H1 (cell line): Measurements from ENCODE around the gene RIC8A. TPM values are rescaled to one million over a fixed set of nuclear protein-coding genes. Genes with fewer than 3 reads are reported as not detected.

Experiments used
- CTCF ChIA-PET: fragments of 300-600 bp; sonication (Branson Sonifier 250); formaldehyde crosslinking; loops from one replicate; lab custom pipeline; 2021; ENCODE audit not compliant: partially characterized antibody; lab: Charles Lee
- POLR2A ChIA-PET: fragments of 300-600 bp; sonication (Branson Sonifier 250); formaldehyde crosslinking; loops from one replicate; lab custom pipeline; 2021; ENCODE audit warnings: inconsistent platforms; ENCODE audit not compliant: partially characterized antibody; lab: Charles Lee
- DNase-seq, 2 experiments: peaks; one replicate each; pipeline versions ENCODE4 v3.0.0 to v3.0.0-alpha.2; 2010 to 2022; ENCODE audit warnings: low spot score in 2 of 2, low read depth in 1 of 2, mixed read lengths in 1 of 2
- FAIRE-seq: peaks from 2 replicates; lab custom pipeline; 2011; peaks lifted over from hg19 to GRCh38; lab: Jason Lieb, UNC
- H2AFZ ChIP-seq: 2 replicates; pipeline ENCODE4 v1.8.1; 2012; ENCODE audit warnings: low read length, inconsistent platforms
- H2AK5ac ChIP-seq: 2 replicates; pipeline ENCODE4 v1.6.1; 2013; ENCODE audit warnings: low read depth, low read length
- H2BK120ac ChIP-seq: replicated peaks from 2 replicates; pipeline ENCODE3; 2013; ENCODE audit warnings: low read depth, low read length, inconsistent platforms
- H2BK12ac ChIP-seq: 2 replicates; pipeline ENCODE4 v1.6.1; 2013; ENCODE audit warnings: low read depth, low read length
- H2BK15ac ChIP-seq: 2 replicates; pipeline ENCODE4 v1.6.1; 2013; ENCODE audit warnings: low read length
- H2BK20ac ChIP-seq: 2 replicates; pipeline ENCODE4 v1.6.1; 2013; ENCODE audit warnings: low read length
- H2BK5ac ChIP-seq: 2 replicates; pipeline ENCODE4 v1.6.1; 2013; ENCODE audit warnings: low read depth, low read length
- H3K14ac ChIP-seq: 2 replicates; pipeline ENCODE4 v1.6.1; 2013; ENCODE audit warnings: inconsistent platforms; ENCODE audit not compliant: insufficient read length
- H3K18ac ChIP-seq: 2 replicates; pipeline ENCODE4 v1.6.1; 2013; ENCODE audit warnings: low read length; ENCODE audit errors: extremely low read depth
- H3K23ac ChIP-seq: 2 replicates; pipeline ENCODE4 v1.6.1; 2013; ENCODE audit warnings: inconsistent platforms; ENCODE audit not compliant: insufficient read length
- H3K23me2 ChIP-seq: 2 replicates; pipeline ENCODE4 v1.6.1; 2013; ENCODE audit warnings: low read depth, low read length
- H3K27ac ChIP-seq: 2 replicates; pipeline ENCODE4 v1.6.1; 2011; ENCODE audit warnings: low read depth, low read length, inconsistent platforms
- H3K27me3 ChIP-seq, 4 experiments: replicated peaks in 1 of 4; 1 replicate in 1 of 4; 2 replicates in 3 of 4; pipeline versions ENCODE4 v1.6.1 to v1.8.1; 2011 to 2013; ENCODE audit warnings: low read length in 3 of 4, mild to moderate bottlenecking in 3 of 4, inconsistent platforms in 2 of 4, mixed read lengths in 2 of 4, moderate library complexity in 1 of 4; ENCODE audit not compliant: control insufficient read depth in 3 of 4, insufficient read depth in 3 of 4; ENCODE audit errors: extremely low read depth in 1 of 4
- H3K36me3 ChIP-seq, 4 experiments: 2 replicates each; pipeline versions ENCODE4 v1.6.1 to v1.8.1; 2011 to 2013; ENCODE audit warnings: mild to moderate bottlenecking in 4 of 4, low read length in 3 of 4, moderate library complexity in 2 of 4, control low read depth in 1 of 4, inconsistent platforms in 1 of 4; ENCODE audit not compliant: insufficient read depth in 4 of 4, control insufficient read depth in 2 of 4
- H3K4ac ChIP-seq: replicated peaks from 2 replicates; pipeline ENCODE3; 2013; ENCODE audit warnings: low read length, low read depth, mixed read lengths, inconsistent platforms; ENCODE audit not compliant: insufficient read length
- H3K4me1 ChIP-seq, 4 experiments: replicated peaks in 1 of 4; 1 replicate in 1 of 4; 2 replicates in 3 of 4; pipeline versions ENCODE4 v1.6.1 to v1.8.1; 2011 to 2013; ENCODE audit warnings: low read length in 3 of 4, inconsistent platforms in 2 of 4, mixed read lengths in 1 of 4; ENCODE audit not compliant: insufficient read depth in 4 of 4, control insufficient read depth in 3 of 4
- H3K4me2 ChIP-seq, 2 experiments: 2 replicates each; pipeline versions ENCODE4 v1.6.1 to v1.8.1; 2011 to 2013; ENCODE audit warnings: low read depth in 2 of 2, low read length in 2 of 2, control low read depth in 1 of 2, inconsistent platforms in 1 of 2, mild to moderate bottlenecking in 1 of 2; ENCODE audit not compliant: insufficient read depth in 1 of 2
- H3K4me3 ChIP-seq, 4 experiments: fragments of 200-600, 300-600 bp in 1 of 4; sonication (generic), shearing (Covaris generic), sonication (Bioruptor Twin) in 1 of 4; 2 replicates each; pipeline versions ENCODE4 v1.5.1 to v1.8.1; 2011 to 2016; ENCODE audit warnings: low read length in 4 of 4, low read depth in 3 of 4, control low read depth in 2 of 4, inconsistent platforms in 2 of 4, mild to moderate bottlenecking in 2 of 4, mixed read lengths in 1 of 4, moderate library complexity in 1 of 4; ENCODE audit not compliant: insufficient read depth in 2 of 4; ENCODE audit errors: extremely low read depth in 1 of 4
- H3K56ac ChIP-seq: replicated peaks from 2 replicates; pipeline ENCODE3; 2013; ENCODE audit warnings: low read depth, mild to moderate bottlenecking, mixed read lengths, low read length, inconsistent platforms; ENCODE audit not compliant: insufficient read length
- H3K79me1 ChIP-seq: 2 replicates; pipeline ENCODE4 v1.6.1; 2013; ENCODE audit warnings: low read depth, low read length, control low read depth
- H3K79me2 ChIP-seq, 2 experiments: 2 replicates each; pipeline versions ENCODE4 v1.6.1 to v1.8.1; 2012 to 2013; ENCODE audit warnings: low read length in 2 of 2, mild to moderate bottlenecking in 2 of 2, inconsistent platforms in 1 of 2; ENCODE audit not compliant: insufficient read depth in 2 of 2, control insufficient read depth in 1 of 2
- H3K9ac ChIP-seq, 4 experiments: replicated peaks in 1 of 4; 1 replicate in 1 of 4; 2 replicates in 3 of 4; pipeline versions ENCODE4 v1.6.1 to v1.8.1; 2011 to 2013; ENCODE audit warnings: low read depth in 3 of 4, low read length in 3 of 4, control low read depth in 2 of 4, mild to moderate bottlenecking in 2 of 4, moderate library complexity in 2 of 4, inconsistent platforms in 1 of 4; ENCODE audit errors: extremely low read depth in 1 of 4
- H3K9me3 ChIP-seq, 2 experiments: 2 replicates each; pipeline versions ENCODE4 v1.6.1 to v1.8.1; 2012 to 2013; ENCODE audit warnings: mild to moderate bottlenecking in 2 of 2, moderate library complexity in 2 of 2, control low read depth in 1 of 2, inconsistent platforms in 1 of 2, low read depth in 1 of 2, low read length in 1 of 2, mixed read lengths in 1 of 2; ENCODE audit not compliant: insufficient read depth in 2 of 2
- H4K20me1 ChIP-seq, 2 experiments: replicated peaks in 1 of 2; 2 replicates each; pipeline versions ENCODE3 to v1.8.1; 2011 to 2013; ENCODE audit warnings: inconsistent platforms in 2 of 2, low read length in 2 of 2, mild to moderate bottlenecking in 1 of 2; ENCODE audit not compliant: insufficient read depth in 2 of 2, control insufficient read depth in 1 of 2
- H4K5ac ChIP-seq: 2 replicates; pipeline ENCODE4 v1.6.1; 2013; ENCODE audit warnings: low read length, low read depth, mixed read lengths, inconsistent platforms; ENCODE audit not compliant: insufficient read length
- H4K8ac ChIP-seq: 2 replicates; pipeline ENCODE4 v1.8.0; 2013; ENCODE audit warnings: mild to moderate bottlenecking, moderate library complexity, low read length, inconsistent platforms; ENCODE audit not compliant: insufficient read depth; ENCODE audit errors: extremely low read depth
- H4K91ac ChIP-seq: replicated peaks from 2 replicates; pipeline ENCODE3; 2013; ENCODE audit warnings: low read length, mixed read lengths, inconsistent platforms; ENCODE audit not compliant: insufficient read length
- BCL11A ChIP-seq, 2 experiments: IDR thresholded peaks; one replicate each; pipeline ENCODE4 v1.6.1; 2011; ENCODE audit warnings: low read depth in 2 of 2, low read length in 2 of 2, mild to moderate bottlenecking in 2 of 2
- CREB1 ChIP-seq: IDR thresholded peaks from 2 replicates; pipeline ENCODE4 v1.6.1; 2012; ENCODE audit warnings: inconsistent platforms
- EZH2 ChIP-seq: fragments of 200-600 bp; sonication (generic); IDR thresholded peaks from 2 replicates; pipeline ENCODE4 v1.7.1; 2012; ENCODE audit warnings: low read depth, mild to moderate bottlenecking, moderate library complexity, low read length, inconsistent platforms; ENCODE audit not compliant: severe bottlenecking
- JUND ChIP-seq: IDR thresholded peaks from 2 replicates; pipeline ENCODE4 v1.6.1; 2011; ENCODE audit warnings: mild to moderate bottlenecking, improper control_type of control experiment, low read length
- KDM4A ChIP-seq: IDR thresholded peaks from one replicate; pipeline ENCODE4 v1.7.1; 2012; ENCODE audit warnings: low read depth, mild to moderate bottlenecking, moderate library complexity, low read length, inconsistent platforms; ENCODE audit not compliant: severe bottlenecking
- POLR2AphosphoS5 ChIP-seq: IDR thresholded peaks from 2 replicates; pipeline ENCODE4 v1.6.1; 2011; ENCODE audit warnings: low read depth, low read length
- POU5F1 ChIP-seq: IDR thresholded peaks from 2 replicates; pipeline ENCODE4 v1.6.1; 2011; ENCODE audit warnings: low read depth, mild to moderate bottlenecking, low read length, moderate library complexity
- RNF2 ChIP-seq: fragments of 200-900, 300-1000 bp; sonication (generic); IDR thresholded peaks from 2 replicates; pipeline ENCODE4 v1.7.1; 2016; ENCODE audit warnings: borderline replicate concordance, low read depth, mild to moderate bottlenecking, antibody characterized with exemption, low read length; ENCODE audit not compliant: poor library complexity, severe bottlenecking; ENCODE audit errors: missing control alignments
- RXRA ChIP-seq: IDR thresholded peaks from 2 replicates; pipeline ENCODE4 v1.6.1; 2011; ENCODE audit warnings: low read depth, mild to moderate bottlenecking, low read length, moderate library complexity; ENCODE audit not compliant: insufficient read depth
- SIN3A ChIP-seq, 2 experiments: IDR thresholded peaks in 1 of 2; conservative IDR thresholded peaks in 1 of 2; 2 replicates each; pipeline ENCODE4 v1.6.1; 2011 to 2012; ENCODE audit warnings: low read length in 2 of 2, improper control_type of control experiment in 1 of 2, low read depth in 1 of 2, mild to moderate bottlenecking in 1 of 2
- SIRT6 ChIP-seq: IDR thresholded peaks from one replicate; pipeline ENCODE4 v1.7.1; 2012; ENCODE audit warnings: low read length, inconsistent platforms
- TBP ChIP-seq: IDR thresholded peaks from 2 replicates; pipeline ENCODE4 v1.6.1; 2011; ENCODE audit warnings: low read depth, low read length, improper control_type of control experiment
- TEAD4 ChIP-seq: IDR thresholded peaks from 2 replicates; pipeline ENCODE4 v1.6.1; 2012; ENCODE audit warnings: low read depth, low read length, inconsistent platforms, mixed read lengths
- ZNF274 ChIP-seq: IDR thresholded peaks from 2 replicates; pipeline ENCODE4 v1.7.0; 2012; ENCODE audit warnings: low read length, borderline replicate concordance; ENCODE audit errors: extremely low read depth
- WGBS, 2 experiments: shearing (Covaris generic) in 1 of 2; methylation state at CpG; one replicate each; pipeline versions ENCODE4 v1.1.6 to v1.1.7; 2013 to 2015; ENCODE audit warnings: low lambda C conversion rate in 2 of 2, mixed read lengths in 2 of 2, inconsistent platforms in 1 of 2, low coverage in 1 of 2, missing lambda C conversion rate in 1 of 2; ENCODE audit not compliant: insufficient replicate concordance in 2 of 2, insufficient coverage in 1 of 2, insufficient read length in 1 of 2; ENCODE audit errors: extremely low coverage in 1 of 2, missing lambda C conversion rate in 1 of 2; 5-methylcytosine and 5-hydroxymethylcytosine counted together
- polyA plus RNA-seq, 7 experiments: library from polyadenylated mRNA; depleted of rRNA in 3 of 7; stranded (reverse) in 5 of 7; unstranded in 2 of 7; fragments of >200 nt in 5 of 7; fragments of 200-250 nt in 2 of 7; gene quantifications; 1 replicate in 5 of 7; 2 replicates in 1 of 7; 4 replicates in 1 of 7; pipeline versions ENCODE4 v1.2.1 to v1.2.3, GENCODE V29; 2011 to 2013; ENCODE audit warnings: missing spikeins in 2 of 7, mixed read lengths in 2 of 7
- total RNA-seq: library from RNA; stranded (reverse); fragmentation: NEBNext Ultra II Directional; extraction: Animal tissue kit (Norgen Biotek cat#: 25700); gene quantifications from 2 replicates; pipeline ENCODE4 v1.2.1, GENCODE V29; 2021

RIC8A gene
- total and polyA plus RNA-seq, 2 of the 8 experiments (the other 6 are each of a cell fraction or from before 2014, with no cell fraction given): 67.0 to 105 TPM

DNA sequence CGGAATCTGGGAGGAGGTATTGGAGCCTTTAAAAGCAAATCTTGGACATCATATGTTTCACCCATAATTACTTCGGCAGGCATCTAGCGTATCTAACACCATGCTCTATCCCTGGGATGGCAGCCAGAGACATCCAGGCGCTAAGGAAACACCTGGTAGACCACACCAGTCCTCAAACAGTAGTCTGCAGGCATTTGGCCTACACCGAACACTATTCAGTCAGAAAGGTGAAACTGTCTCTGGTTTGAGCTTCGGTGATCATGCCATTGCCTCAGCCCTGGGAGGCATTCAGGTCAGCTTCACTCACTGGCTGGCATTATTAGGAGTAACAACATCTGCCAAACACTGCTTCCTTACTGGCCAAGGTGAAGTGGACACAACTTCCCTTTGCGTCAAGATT, 16.9 kb downstream of the RIC8A start:
- no peaks in the 10 kb centered on the region for H3K27me3 ChIP-seq
- H2BK120ac ChIP-seq: no peak overlapping the region
- no peaks in the 10 kb centered on the region for H3K4me1 ChIP-seq
- peaks cover 0 to 7% of the 10 kb centered on the region in 2 experiments; a peak in 1 of 4 replicates for H3K79me2 ChIP-seq
- H2AFZ ChIP-seq: no peak overlapping the region
- H3K56ac ChIP-seq: no peak overlapping the region
- no peak overlapping the region for H3K4me3 ChIP-seq
- no peak overlapping the region for H2BK12ac ChIP-seq
- H2BK20ac ChIP-seq: no peak overlapping the region
- FAIRE-seq (no peak), DNase-seq (no peak)
- no peak overlapping the region for H4K8ac ChIP-seq
- ChIA-PET POLR2A (interaction anchor here (1.5 to 1.6 kb wide), 2 partner anchors 8 to 15 kb away, joined by 4 to 6 read pairs; no protein-coding TSS in a partner anchor), CTCF (interaction anchor here (0.9 to 1.4 kb wide), 3 partner anchors 26 to 192 kb away, joined by 3 to 5 read pairs (median 3); no protein-coding TSS in a partner anchor)
- WGBS, 2 experiments: 91% methylated on average over 7 of the region's 7 CpGs; no CpG with 5 or more reads in 1 of the 2 experiments
- no peak overlapping the region for H4K5ac ChIP-seq
- no peaks in the 10 kb centered on the region; the same call in 1 of the 2 replicates for H3K79me1 ChIP-seq
- H3K4me2 ChIP-seq: no peak overlapping the region
- H2BK5ac ChIP-seq: no peak overlapping the region
- no peak overlapping the region for H3K18ac ChIP-seq
- no peak overlapping the region for H4K91ac ChIP-seq
- H3K36me3 ChIP-seq: no peaks in the 10 kb centered on the region; a peak in 2 of 8 replicates
- no peaks in the 10 kb centered on the region for H4K20me1 ChIP-seq
- no peak overlapping the region for H3K9ac ChIP-seq
- H3K23me2 ChIP-seq: no peaks in the 10 kb centered on the region
- no peak for TF ChIP-seq EZH2
- TF ChIP-seq JUND: no peak
- TF ChIP-seq TBP: no peak
- TF ChIP-seq SIN3A (conservative IDR thresholded peaks at IDR 0.05 in 1 of 2, IDR thresholded peaks at IDR 0.05 in 1 of 2; ENCODE audit: low read depth in 1 of 2, low read length in 2 of 2): no peak
- TF ChIP-seq BCL11A (IDR thresholded peaks at IDR 0.05; ENCODE audit: low read depth in 2 of 2, low read length in 2 of 2): no peak
- TF ChIP-seq TEAD4: no peak
- no peak for TF ChIP-seq POLR2AphosphoS5
- no peak for TF ChIP-seq KDM4A
- no peak for TF ChIP-seq CREB1
- no peak for TF ChIP-seq RXRA
- TF ChIP-seq RNF2: no peak
- no peak for TF ChIP-seq POU5F1
- no peak for TF ChIP-seq SIRT6
- no peak for TF ChIP-seq ZNF274
- H3K9me3 ChIP-seq: no peaks in the 10 kb centered on the region
- H2BK15ac ChIP-seq: no peak overlapping the region
- H3K14ac ChIP-seq: no peak overlapping the region
- no peak overlapping the region for H2AK5ac ChIP-seq
- no peak overlapping the region for H3K27ac ChIP-seq
- no peak overlapping the region for H3K4ac ChIP-seq
- no peak overlapping the region for H3K23ac ChIP-seq
